ENCODE data around the gene FERMT1.
"Not testable (repeated sequence)": the region's sequence is repeated elsewhere in the genome, so short reads cannot be mapped to it uniquely, and the experiment has no call there.

The FERMT1 gene

DNA sequence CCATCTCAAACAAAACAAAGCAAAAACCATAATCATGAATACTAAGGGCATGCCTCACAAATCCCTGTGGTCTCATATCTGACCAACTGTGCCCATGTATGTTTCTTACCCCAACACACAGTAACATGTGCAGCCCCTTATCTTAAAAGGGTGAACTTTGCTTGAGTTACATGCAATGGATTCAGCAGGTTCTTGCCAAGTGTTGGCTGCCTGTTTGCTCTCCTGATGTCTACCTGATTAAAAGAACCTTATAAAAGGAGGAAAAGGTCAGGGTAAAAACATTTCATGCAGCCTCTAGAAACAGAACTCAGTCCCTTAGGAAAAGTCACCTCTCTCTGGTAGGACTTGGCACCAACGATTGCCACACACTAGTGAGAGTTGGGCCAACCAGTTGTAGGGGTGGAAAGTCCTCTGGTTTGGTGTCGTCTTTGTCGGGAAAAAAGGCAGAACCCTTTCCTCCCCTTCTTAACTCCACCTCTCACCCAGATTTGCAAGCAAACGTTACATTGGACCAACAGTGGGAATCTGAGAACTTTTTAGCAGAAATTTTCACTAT lies 55.0 kb downstream of the FERMT1 start:
- no peak for DNase-seq

DNA sequence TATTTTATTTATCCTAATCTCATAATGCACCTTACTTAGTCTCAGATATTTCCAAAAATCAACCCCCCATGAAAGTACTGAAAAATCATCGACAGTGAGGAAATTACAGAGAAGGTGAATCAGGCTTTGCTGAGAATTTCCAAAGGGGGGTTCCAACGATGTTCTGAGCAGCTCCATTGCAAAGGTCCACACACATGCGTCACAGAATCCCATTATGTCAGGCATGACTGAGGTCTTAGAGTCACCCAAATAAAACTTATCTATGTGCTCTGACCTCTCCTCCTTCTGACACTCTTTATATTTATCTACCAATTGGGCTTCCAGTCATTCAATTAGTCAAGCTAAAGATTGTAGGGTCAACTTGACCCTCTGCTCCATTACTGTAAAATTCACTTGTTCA lies 56.2 kb downstream of the FERMT1 start:
- DNase-seq: no peak

DNA sequence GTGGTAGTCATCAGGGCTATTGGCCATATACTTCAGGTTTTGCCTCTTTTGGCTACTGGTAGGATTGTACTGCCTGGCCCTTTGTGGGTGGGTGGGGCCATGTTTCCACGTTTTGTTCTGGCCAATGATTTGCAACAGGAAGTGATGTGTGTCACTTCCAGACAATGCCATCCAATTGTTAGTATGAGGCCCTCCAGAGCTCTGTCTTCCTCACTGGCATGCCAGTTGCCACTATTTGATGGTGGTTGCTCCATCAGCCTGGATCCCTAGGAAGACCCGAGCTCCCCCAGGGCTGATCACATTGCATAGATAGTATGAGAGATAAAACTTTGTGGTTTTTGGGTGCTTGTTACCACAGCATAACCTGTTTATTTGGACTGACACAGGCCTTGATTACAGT lies 61.3 kb downstream of the FERMT1 start:
- DNase-seq: no peak

DNA sequence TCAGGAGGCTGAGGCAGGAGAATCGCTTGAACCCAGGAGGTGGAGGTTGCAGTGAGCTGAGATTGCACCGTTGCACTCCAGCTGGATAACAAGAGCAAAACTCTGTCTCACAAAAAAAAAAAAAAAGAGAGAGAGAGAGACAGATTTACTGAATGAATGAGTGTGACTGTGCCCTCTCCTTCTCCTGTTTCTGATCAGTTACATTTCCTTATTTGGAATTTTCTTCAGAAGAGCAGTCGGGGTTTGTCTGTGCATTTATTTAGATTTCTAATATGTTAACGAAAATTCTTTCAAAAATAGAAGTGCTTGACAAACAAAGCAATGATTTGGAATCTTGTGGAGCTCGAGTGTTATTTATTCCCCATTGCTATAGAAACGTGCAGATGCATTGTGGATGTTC lies 62.6 kb downstream of the FERMT1 start:
- no peak for DNase-seq

DNA sequence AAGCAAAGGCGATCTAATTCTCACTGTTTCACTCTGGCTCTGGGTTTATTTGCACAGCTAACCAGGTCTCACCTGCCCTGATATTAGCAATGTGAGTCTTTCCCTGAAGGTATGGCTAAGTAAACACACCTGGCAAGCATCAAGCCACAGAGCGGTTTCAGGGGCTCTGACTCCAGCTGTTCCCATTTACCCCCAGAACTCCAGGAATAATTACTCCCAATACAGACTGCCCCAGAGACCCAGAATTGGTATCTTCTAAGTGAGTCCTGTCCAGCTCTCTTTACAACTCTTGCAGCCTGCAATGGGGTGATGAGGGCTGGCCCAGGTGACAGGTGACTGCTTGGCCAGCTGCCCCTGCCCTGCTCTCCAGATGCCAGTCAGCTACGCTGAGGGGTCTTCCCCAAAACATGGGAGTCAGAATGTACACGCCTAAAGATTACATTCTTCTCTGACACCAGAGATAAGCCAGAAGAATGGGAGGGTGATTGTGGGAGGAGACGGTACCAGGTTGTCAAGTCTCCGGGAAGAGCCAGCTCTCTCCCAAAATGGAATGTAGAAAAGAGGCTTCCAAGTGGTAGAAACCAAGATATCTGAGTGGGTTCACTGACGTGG lies 64.0 kb downstream of the FERMT1 start:
- DNase-seq: no peak

DNA sequence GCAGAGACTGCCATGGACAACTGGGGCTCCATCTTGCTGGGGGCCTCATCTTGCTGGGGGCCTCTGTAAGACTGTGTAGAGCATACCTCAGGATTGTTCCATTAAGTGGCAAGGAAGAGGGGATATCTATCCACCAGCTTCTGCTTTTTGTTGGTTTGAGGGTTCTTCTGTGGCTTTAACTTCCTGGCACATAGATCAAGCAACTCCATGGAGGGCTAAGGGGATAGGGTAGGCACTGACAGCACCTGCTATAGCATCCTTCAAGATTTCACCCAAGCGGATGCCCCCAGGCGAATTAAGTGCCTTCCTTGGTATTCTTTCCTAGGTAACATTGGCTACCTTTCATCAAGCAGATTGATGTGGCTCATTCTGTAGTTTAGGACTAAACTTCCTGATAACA lies 65.1 kb downstream of the FERMT1 start:
- no peak for DNase-seq

DNA sequence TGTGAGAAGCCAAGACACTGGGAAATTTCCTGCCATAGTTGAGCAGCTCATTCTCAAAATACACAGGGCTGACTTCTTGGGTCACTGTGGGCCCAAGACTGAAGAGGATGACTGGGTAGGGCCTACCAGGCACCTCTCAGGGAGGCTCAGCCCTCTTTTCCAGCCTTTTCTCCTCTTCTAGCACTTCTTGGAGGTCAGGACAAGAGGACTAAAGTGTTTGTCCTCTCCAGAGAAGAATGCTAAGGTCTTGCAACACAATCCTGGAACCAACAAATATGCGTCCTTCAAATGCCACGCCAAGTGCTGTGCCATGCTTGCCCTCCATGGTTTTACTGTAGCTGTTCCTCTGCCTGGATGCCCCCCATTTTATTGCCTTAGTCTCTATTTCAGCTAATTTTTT lies 65.7 kb downstream of the FERMT1 start:
- no peak for DNase-seq

DNA sequence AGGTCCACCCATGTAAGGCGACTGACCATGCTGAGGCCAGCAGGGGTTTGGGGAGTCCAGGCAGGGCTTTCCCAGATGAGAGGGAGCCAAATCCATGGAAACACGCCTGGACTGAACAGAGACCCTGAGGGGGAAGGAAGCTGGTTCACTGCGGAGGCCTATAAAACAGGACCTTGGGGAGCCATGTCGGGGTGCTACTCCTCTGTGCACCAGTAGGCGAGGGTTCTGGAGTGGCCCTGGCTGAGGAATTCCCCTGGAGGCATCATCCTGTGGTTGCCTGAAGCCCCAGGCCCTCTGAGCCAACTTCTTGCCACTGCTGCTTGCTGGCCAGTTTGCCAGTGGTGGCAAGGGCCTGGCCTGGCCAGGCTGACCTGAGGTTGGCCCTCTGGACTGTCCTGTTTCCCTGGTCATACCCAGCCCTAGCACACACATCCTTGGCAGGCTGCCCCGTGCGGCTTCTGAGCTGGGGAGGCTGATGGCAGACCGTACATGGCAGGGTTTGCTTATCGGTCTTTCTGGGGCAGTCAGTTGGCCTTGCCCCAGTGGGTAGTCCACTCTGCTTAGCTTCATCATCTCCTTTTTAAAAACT lies 66.8 kb downstream of the FERMT1 start:
- no peak for DNase-seq

DNA sequence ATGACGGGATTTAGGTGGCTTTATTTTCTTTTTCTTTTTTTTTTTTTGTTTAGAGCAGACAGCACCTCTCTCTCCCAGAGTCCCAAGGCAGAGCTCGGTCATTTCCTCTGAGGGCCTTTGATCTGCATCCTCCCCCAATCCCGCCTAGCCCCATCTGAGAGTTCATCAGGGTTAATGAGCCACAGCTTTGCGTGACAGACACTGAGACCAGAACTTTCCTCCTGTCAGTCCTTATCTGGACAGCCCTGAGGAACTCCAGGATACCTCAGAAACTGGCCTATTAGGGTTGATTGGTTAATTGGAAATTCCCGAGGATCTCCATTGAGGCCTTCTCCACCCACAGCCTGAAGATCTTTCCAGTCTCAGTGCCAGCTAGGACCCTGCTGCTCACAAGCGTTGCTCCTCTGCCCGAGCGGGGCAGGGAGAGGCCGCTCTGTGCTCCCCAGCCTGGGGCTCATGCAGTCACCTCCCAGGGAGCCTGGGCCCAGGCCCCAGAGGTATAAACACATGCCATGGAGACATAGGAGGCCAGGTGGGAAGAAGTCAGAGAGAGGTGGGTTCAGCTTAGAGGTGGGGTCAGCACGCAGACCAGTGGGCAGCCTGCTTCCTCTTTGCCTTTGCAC lies 67.6 kb downstream of the FERMT1 start:
- DNase-seq: no peak

DNA sequence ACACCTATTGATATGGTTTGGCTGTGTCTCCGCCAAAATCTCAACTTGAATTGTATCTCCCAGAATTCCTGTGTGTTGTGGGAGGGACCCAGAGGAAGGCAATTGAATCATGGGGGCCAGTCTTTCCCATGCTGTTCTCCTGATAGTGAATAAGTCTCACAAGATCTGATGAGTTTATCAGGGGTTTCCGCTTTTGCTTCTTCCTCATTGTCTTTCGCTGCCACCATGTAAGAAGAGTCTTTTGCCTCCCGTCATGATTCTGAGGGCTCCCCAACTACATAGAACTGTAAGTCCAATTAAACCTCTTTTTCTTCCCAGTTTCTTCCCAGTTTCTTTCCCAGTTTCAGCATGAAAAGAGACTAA lies 68.2 kb downstream of the FERMT1 start:
- DNase-seq: not testable (repeated sequence)

DNA sequence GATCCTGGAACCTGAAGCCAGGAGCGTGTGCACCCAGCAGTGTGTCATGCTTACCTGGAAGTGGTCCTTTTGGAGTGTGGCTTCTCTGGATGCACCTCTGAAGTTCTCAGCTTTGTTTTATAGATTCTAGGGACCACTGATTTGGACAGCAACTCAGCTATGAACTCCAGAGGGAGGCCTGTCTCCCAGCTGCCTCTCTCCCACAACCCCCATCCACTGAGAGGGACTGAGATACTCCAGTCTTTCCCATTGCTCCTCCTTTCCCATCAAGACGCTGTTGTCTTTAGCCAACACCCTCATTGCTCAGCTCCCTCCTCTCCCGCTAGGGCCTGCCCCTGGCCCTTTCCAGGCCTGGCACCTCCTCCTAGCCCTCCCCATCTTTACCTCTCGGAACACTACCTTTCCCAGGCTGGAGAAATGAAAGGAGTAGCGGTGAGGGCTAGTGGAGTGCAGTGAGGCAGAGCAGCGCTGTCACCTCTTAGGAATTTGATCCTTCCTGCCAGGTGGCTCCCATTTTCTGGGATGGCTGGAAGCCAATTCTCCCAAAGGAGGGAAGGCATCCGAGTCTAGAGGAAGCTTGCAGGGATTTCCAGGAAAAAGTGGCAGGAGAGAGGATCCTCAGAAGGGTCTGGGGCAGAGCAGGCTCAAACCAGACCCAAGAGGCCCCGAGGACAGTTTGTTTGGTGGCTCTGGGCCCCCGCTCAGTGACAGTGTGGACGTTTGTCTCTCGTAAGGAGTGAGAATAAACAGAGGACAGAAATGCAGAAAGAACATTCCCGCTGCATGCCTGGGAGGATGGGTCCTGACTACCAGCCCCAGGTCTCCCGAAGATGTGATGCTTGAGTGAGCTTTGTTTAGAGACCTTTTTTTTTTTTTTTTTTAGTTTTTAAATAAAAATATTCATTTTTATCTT lies 68.8 kb downstream of the FERMT1 start, which contains the start of gene LRRN4:
Gene LRRN4 (minus strand): TSS at position 285 of the 913 bp plus-strand sequence. CDS start 1,261 bp downstream, outside the sequence.
- no peak for DNase-seq

DNA sequence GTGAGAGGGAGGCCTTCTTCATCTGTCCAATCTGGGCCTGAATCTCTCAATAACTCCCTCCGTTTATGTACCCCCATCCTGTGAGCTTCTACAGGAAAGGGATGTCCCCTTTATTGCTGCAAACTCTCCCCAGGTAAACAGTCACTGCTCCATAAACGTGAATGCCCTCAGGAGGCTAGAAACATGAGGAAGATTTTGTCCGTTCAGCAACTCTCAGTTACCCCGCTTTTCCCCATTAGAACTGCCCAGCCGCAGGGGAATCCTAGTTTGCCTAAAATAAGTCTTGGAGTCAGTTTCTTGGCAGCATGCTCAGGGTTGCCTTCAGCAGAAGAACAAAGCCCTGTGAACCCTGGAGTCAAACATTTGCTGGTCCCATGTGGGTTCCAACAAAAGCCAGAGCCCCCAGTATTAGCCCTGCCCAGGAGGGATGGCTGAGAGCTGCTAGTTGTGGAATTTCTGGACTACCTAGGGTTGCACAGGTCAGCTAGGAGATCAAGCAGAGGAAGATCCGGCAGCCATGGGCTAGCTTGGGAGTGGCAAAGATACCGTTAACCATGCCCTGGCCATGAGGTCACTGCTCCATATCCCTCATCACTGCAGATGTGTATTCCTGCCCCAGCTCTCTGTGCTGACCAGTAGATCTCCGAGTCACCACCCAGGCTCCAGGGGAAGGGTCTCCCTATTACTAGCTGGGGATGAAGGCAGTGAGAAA lies 69.6 kb downstream of the FERMT1 start:
- DNase-seq: no peak

DNA sequence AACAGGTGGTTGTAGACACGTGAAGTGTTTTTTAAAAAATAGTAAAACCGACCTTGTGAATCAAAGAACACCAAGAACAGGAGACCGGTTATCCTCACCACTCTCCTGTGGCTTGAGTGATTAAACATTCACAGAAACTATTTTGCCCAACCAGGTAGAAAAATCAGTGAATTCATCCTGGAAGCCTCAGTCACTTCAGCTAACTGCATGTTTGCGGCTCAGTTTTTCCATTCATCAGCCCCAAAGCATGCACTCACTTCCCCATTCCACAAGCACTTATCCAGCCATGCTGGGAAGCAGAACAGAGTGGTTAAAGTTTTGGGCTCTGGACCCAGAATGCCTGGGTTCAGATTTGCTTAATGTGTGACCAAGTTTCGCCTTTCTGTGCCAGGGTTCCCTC lies 71.3 kb downstream of the FERMT1 start:
- DNase-seq: no peak

DNA sequence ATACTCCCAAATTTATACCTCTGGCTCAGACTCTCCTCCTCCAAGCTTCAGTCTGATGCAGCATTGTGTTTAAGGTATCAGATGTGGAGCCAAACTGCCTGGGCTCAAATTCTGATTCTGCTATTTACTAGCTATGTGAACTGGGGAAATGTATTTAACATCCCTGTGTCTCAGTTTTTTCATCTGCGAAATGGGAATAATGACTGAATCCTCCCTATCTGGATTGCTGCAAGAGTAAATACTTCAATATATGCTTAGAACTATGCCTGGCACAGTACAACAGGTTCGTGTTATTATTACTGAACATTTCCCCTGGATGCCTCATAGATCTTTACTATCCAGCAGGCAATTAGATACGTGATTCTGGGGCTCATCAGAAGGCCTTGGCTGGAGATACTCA lies 74.4 kb downstream of the FERMT1 start:
- DNase-seq: no peak

DNA sequence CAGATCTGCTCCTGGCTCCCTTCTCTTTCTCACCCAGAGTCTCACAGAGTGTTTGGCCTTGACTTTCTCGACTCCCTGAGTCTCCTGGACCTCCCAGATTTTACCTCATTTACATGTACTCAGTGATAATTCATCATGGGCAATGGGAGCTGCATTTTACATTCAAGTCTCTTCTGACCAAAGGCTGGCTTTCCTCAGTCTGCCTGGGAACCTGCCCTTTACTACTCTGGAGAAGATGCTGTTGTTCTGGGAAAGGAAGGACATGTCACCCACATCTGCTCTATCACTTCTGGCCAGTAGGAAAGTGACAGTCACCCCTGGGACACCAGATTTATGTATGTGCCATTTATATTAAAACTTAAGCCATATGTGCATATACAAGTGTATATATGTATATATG lies 76.4 kb downstream of the FERMT1 start:
- no peak for DNase-seq

DNA sequence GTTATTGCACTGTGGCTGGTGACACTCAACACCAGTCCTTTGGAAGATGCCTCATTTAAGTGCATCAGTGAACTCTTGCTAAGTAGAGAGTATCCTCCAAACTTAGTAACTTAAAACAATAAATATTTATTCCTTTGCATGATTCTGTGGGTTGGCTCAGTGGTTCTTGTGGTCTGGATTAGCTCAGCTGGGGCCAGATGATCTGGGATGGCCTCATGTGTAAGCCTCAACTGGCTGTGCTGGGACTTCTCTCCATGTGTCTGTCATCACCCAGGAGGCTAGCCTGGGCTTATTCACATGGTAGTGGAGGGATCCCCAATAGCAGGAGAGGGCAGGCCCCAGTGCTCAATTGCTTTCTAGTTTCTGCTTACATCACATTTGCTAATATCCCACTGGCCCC lies 77.3 kb downstream of the FERMT1 start:
- no peak for DNase-seq

DNA sequence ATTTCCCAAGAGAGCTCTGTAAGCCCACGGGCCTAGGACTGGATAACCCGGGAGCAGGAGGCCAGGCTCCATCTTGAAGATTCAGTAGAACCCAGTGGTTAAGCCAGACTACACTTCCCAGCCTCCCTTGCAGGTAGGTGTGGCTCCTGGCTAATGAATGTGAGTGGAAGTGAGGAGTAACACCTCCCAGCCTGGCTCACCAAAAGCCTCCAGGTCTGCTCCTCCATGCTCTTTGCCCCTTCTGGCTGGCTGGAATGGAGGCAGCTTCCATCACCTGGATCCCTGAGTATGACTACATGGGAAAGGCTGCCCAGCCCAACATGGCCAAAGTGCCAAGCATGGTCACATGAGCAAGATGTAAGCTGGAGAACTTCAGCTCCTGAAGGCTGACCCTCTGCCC lies 78.7 kb downstream of the FERMT1 start:
- no peak for DNase-seq

DNA sequence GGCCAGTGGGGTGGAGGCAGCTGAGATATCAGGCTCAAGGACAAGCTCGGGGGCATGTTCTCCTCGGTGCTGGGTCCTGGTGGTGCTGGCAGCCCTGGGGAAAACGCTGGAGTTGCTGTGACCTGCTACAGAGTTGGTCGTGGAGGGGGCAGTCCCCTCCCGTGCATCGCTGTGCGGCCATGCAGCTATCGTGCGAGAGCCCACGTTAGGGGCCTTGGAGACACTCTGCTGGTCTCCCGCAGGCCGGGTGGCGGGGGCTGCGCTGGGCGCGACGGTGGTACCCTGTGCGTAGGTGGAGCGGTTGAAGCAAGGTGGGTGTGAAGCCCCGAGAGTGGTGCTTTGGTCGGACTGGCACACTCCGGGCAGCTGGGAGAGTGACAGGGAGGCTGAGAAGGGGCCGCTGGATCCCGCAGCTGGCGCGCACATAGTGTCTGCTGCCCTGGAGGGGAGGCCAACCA lies 81.0 kb downstream of the FERMT1 start:
- DNase-seq: no peak

DNA sequence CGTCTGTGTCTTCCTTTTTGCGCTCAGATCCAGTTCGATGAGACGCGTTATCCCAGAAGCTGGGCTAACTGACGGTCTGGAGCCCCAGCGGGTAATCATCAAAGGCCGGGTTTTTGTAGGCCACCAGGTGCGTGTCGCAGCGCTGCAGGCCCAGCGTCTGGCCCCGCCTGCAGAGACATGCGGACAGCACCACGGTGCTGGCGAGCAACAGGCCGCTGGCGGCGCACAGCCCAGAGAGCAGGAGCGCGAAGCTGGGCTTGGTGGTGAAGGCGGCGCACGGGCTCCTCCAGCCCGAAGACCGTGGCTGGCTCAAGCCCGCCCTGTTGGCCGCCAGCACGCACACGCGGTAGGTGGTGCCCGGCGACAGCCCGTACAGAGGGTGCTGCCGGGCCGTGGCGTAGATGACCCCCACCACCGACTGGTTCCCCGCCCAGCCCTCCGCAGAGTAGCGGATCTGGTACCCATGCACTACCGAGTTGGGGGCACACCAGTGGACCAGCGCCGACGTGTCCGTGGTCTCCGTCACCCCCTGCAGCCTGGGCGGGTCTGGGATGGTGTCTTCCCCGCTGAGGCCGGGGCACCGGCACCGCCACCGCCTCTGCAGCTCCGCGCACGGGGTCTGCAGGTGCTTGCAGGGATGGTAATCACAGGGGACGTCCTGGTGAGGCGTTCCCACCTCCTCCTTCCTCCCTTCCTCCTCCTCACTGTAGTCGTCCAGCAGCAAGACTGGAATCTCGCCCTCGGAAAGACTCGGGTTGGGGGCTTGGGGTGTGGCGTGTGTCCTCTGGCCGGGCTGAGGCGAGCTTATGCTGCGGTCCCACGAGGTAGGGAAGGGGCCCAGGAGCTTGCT lies 81.6 kb downstream of the FERMT1 start:
- no peak for DNase-seq

DNA sequence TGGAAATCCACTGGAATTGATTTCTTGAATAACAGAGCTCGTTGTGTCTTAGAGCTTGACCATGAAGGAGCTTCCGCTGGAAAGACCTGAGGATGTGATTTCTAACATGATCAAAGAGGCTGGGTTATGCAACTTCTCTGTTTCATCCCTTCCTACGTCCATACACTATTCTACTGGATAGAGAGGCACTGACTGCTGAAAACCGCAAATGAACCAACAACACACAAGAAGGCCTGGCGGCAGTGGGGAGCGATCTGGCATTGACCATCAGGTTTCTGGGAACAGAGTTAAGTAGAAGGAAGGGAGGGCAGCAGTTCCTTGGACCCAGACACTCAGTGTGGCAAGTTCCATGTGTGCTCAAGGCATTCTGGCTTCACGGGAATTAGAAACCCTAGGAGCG lies 82.3 kb downstream of the FERMT1 start:
- no peak for DNase-seq

DNA sequence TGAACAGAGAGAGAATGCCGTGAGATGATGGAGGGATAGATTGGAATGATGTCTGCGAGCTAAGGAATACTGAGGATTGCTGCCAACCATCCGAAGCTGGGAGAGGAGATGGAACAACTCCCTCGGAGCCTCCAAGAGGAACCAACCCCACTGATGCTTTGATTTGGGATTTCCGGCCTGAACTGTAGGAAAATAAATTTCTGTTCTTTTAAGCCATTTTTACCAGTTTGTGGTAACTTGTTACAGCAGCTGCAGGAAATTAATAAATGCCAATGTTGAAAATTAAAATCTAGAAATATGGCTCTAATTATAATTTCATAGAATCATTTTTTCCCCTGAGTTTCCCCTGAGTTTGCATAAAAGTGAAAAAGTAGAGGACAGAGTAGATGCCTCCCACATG lies 83.1 kb downstream of the FERMT1 start:
- no peak for DNase-seq

DNA sequence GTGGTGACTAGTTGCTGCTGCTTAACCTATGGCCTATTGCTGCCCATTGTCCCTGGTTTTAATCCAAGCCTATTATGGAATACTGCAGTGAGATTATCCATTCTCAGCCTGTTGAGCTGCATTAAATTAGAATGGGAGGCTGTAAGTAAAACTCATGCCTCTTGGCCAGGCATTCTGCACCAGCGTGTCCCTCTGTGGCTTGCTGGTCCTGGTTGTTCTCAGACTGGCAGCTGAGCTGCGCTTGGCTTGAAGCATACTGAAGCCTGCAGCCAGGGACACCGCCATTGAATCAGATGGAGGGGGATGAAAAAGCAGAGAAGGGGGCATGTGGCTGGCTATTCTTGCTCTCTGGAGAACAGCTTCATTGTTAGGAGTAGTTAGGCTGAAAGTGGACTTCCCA lies 84.6 kb downstream of the FERMT1 start:
- DNase-seq: no peak
